Measurements from ENCODE around the gene NOS1AP.

GRCh38 chr1:162229549-162229948, 160.1 kb downstream of the NOS1AP start:
- no peak for TF ChIP-seq CTCF (conservative IDR thresholded peaks at IDR 0.05; ENCODE audit: low read length)
- TF ChIP-seq EZH2phosphoT487 (IDR thresholded peaks at IDR 0.05; ENCODE audit: borderline replicate concordance, low read depth, low read length), result no peak

All from OCI-LY7 (cell line).